H1 (cell line): ENCODE results near the gene ZNF609. TPM values are rescaled to one million over a fixed set of nuclear protein-coding genes. Genes with fewer than 3 reads are reported as not detected.

Experiments used
- CTBP2 ChIP-seq: IDR thresholded peaks from 2 replicates; pipeline ENCODE4 v1.7.0; 2011; ENCODE audit warnings: borderline replicate concordance, mild to moderate bottlenecking, moderate library complexity, mixed read lengths, low read length; ENCODE audit not compliant: insufficient read depth, insufficient read length
- CTCF ChIP-seq, 3 experiments: IDR thresholded peaks; 1 replicate in 2 of 3; 2 replicates in 1 of 3; pipeline versions ENCODE4 v1.5.1 to v1.6.1; 2011; ENCODE audit warnings: low read length in 3 of 3, mild to moderate bottlenecking in 3 of 3, inconsistent platforms in 2 of 3, low read depth in 1 of 3, moderate library complexity in 1 of 3; ENCODE audit not compliant: insufficient read depth in 1 of 3; ENCODE audit errors: control extremely low read depth in 1 of 3
- FOSL1 ChIP-seq: IDR thresholded peaks from 2 replicates; pipeline ENCODE4 v1.6.1; 2011; ENCODE audit warnings: mild to moderate bottlenecking, low read depth, low read length, moderate library complexity; ENCODE audit not compliant: insufficient read depth
- NRF1 ChIP-seq: IDR thresholded peaks from 2 replicates; pipeline ENCODE4 v1.6.1; 2011; ENCODE audit warnings: mild to moderate bottlenecking, low read depth, low read length, improper control_type of control experiment
- polyA plus RNA-seq, 7 experiments: library from polyadenylated mRNA; depleted of rRNA in 3 of 7; stranded (reverse) in 5 of 7; unstranded in 2 of 7; fragments of >200 nt in 5 of 7; fragments of 200-250 nt in 2 of 7; gene quantifications; 1 replicate in 5 of 7; 2 replicates in 1 of 7; 4 replicates in 1 of 7; pipeline versions ENCODE4 v1.2.1 to v1.2.3, GENCODE V29; 2011 to 2013; ENCODE audit warnings: missing spikeins in 2 of 7, mixed read lengths in 2 of 7
- total RNA-seq: library from RNA; stranded (reverse); fragmentation: NEBNext Ultra II Directional; extraction: Animal tissue kit (Norgen Biotek cat#: 25700); gene quantifications from 2 replicates; pipeline ENCODE4 v1.2.1, GENCODE V29; 2021

Gene ZNF609
- total and polyA plus RNA-seq, 2 of the 8 experiments (the other 6 are each of a cell fraction or from before 2014, with no cell fraction given): 15.5 to 47.8 TPM

GRCh38 chr15:64513823-64514222, 53.4 kb downstream of the ZNF609 start (continued):
- TF ChIP-seq NRF1 (no peak), CTBP2 (no peak), FOSL1 (no peak), CTCF (IDR thresholded peaks at IDR 0.05; ENCODE audit: control extremely low read depth in 1 of 3, insufficient read depth in 1 of 3, low read depth in 1 of 3, low read length in 3 of 3) (no peak)
